Tibial nerve (tissue), 4 donors: ENCODE measurements around the gene C9orf72.

ENCODE experiments used
- CTCF ChIP-seq, 5 experiments: fragments of 200-600 bp in 3 of 5; fragments of 450-650 bp in 2 of 5; sonication (generic) in 3 of 5; IDR thresholded peaks; one replicate each; pipeline ENCODE4 v1.5.1; 2016 to 2019; ENCODE audit warnings: antibody characterized with exemption in 5 of 5, mild to moderate bottlenecking in 3 of 5, moderate library complexity in 2 of 5
- EP300 ChIP-seq, 2 donors: sonication (generic); formaldehyde crosslinking; IDR thresholded peaks; one replicate each; pipeline ENCODE4 v1.6.1; 2017; ENCODE audit warnings: antibody characterized with exemption in 2 of 2, mild to moderate bottlenecking in 1 of 2
- POLR2A ChIP-seq, 2 donors: fragments of 450-650 bp; IDR thresholded peaks; one replicate each; pipeline ENCODE4 v1.6.1; 2017; ENCODE audit warnings: antibody characterized with exemption in 2 of 2, mild to moderate bottlenecking in 2 of 2, moderate library complexity in 2 of 2

DNA sequence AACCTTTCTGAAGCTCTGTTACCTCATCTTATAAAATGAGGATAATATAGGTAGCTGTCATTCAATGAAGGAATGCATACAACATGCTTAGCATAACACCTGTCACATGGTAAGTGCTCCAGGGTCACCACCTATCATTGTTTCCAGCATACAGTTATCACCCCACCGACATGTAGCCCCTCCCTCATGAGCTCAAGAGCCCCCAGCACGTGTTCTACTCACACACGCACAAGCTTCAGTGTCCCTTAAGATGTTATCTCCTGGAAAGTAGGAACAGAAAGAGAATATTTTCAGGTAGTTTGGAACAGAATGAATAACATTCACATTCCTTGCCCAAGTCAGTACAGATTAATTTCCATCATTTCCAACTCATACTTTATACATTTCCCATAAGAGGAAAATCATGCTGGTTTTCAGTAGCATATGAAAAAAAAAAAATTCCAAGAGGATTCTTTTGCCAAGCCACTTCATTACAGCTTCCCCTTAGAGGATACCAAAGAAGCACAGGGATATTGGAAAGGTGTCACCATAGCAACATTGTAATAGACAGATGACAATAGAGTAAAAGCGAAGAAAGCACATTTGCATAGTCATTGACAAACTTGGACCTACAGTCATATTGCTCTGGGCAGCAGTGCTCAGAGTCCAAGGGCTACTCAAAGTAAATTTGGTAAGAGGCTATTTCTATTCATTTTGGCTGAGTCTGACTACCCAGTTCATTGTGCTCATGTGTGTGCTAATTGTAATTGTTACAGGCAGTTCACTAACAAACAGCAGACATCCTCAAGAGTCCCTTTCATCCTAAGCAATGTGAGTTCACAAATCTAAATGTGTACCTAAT is 42.1 kb downstream of the C9orf72 start:
- TF ChIP-seq POLR2A (IDR thresholded peaks at IDR 0.05): no peak
- no peak for TF ChIP-seq CTCF (IDR thresholded peaks at IDR 0.05)
- no peak for TF ChIP-seq EP300 (IDR thresholded peaks at IDR 0.05)
